ENCODE measurements around the gene PAFAH2. TPM values are rescaled to one million over a fixed set of nuclear protein-coding genes. Genes with fewer than 3 reads are reported as not detected.
"Not testable (repeated sequence)": the region's sequence is repeated elsewhere in the genome, so short reads cannot be mapped to it uniquely, and the experiment has no call there.

The PAFAH2 gene
- total RNA-seq, 4 donors from 2014 or later = 15.7 to 57.8 (median 48.4) TPM

DNA sequence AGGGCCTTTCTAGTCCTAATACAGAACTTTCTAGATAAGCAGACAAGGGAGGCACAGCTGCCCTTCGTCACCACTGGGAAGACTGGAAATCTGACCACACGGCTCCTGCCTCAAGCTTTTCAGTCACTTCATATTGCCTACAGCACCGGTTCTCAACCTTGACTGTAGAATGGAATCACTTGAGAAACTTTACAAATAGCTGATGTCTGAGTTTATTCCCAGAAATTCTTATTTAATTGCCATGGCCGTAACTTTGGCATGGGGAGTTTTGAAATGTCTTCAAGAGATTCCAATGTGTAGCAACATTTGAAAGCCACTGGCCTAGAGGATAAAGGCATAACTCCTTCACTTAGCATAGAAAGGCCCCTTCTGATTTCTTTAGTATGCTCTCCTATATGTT is 49.2 kb downstream of the PAFAH2 start:
- Histone ChIP-seq H3K4me1 (no peaks in the 10 kb centered on the region), H3K27me3 (no peaks in the 10 kb centered on the region), H3K9me3 (peaks cover 0 to 3% (median 0%) of the 10 kb centered on the region in 4 donors), H3K36me3 (no peaks in the 10 kb centered on the region), H3K27ac (no peak overlapping the region), H3K4me3 (no peak overlapping the region)
- DNase-seq = no peak
- no peak for TF ChIP-seq CTCF (IDR thresholded peaks at IDR 0.05)
- no peak for TF ChIP-seq POLR2A (IDR thresholded peaks at IDR 0.05)

- no peaks in the 10 kb centered on the region for H3K36me3 ChIP-seq
- H3K27ac ChIP-seq = no peak overlapping the region
- no peak for TF ChIP-seq POLR2A (IDR thresholded peaks at IDR 0.05)
- TF ChIP-seq CTCF (IDR thresholded peaks at IDR 0.05) = no peak
- H3K4me3 ChIP-seq = no peak overlapping the region
- no peaks in the 10 kb centered on the region for H3K4me1 ChIP-seq
- DNase-seq = no peak
- no peaks in the 10 kb centered on the region for H3K27me3 ChIP-seq
- H3K9me3 ChIP-seq = peaks cover 0 to 3% (median 0%) of the 10 kb centered on the region in 4 donors
Observed at GRCh38 chr1:25947027-25947426, 50.8 kb downstream of the PAFAH2 start.

DNA sequence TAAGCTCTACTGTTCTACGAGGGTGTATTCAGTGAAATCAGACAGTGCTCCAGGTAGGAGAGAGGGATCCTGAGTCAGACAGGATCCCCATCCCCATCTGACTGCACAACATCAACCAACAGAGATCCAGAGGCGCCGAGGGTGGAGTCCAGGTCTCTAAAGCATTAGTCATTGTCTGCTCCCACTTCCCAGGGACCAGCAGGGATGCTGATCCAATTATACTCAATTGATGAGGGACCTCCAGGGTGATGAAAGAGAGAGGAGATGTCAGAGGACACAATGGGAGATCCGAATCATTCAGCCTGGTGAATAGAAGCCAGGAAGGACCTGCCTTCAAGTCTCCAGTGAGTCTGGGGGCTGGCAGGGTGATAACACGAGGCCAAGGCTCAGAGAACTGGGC is 52.1 kb downstream of the PAFAH2 start:
- no peak for DNase-seq
- no peaks in the 10 kb centered on the region for H3K4me1 ChIP-seq
- no peak overlapping the region for H3K27ac ChIP-seq
- H3K36me3 ChIP-seq = no peaks in the 10 kb centered on the region
- peaks cover 0 to 3% (median 0%) of the 10 kb centered on the region in 4 donors for H3K9me3 ChIP-seq
- H3K4me3 ChIP-seq = no peak overlapping the region
- TF ChIP-seq POLR2A (IDR thresholded peaks at IDR 0.05) (no peak), CTCF (IDR thresholded peaks at IDR 0.05) (no peak)
- no peaks in the 10 kb centered on the region for H3K27me3 ChIP-seq

DNA sequence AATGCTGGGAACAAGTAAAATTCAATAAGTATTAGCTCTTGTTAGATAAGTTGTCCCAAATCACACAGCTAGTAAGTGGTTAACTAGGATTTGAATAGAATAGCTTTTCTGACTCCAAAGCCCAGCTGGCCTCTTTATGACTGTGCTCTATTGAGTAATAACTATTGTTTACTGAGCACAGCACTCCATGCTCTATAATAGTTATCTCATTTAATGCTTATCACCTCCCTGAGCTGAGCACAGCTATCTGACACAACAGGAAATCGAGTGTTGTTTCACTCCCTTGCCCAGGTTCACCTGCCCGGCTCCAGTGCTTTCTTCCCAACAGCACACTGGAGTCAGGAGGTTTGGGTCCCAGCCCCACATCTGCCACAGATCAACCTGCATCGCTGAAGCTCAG is 52.9 kb downstream of the PAFAH2 start:
- no peaks in the 10 kb centered on the region for H3K4me1 ChIP-seq

GRCh38 chr1:25943511-25943910 is 54.4 kb downstream of the PAFAH2 start:
- not testable (repeated sequence) for DNase-seq, H3K4me3 ChIP-seq, H3K9me3 ChIP-seq, H3K27ac ChIP-seq, H3K27me3 ChIP-seq, H3K4me1 ChIP-seq, H3K36me3 ChIP-seq

More for the DNA sequence above, 52.9 kb downstream of the PAFAH2 start:
- Histone ChIP-seq H3K9me3 (peaks cover 0 to 3% (median 0%) of the 10 kb centered on the region in 4 donors), H3K4me3 (no peak overlapping the region), H3K27me3 (no peaks in the 10 kb centered on the region), H3K36me3 (no peaks in the 10 kb centered on the region), H3K27ac (no peak overlapping the region)
- no peak for DNase-seq
- no peak for TF ChIP-seq POLR2A (IDR thresholded peaks at IDR 0.05)
- TF ChIP-seq CTCF (IDR thresholded peaks at IDR 0.05) = no peak

DNA sequence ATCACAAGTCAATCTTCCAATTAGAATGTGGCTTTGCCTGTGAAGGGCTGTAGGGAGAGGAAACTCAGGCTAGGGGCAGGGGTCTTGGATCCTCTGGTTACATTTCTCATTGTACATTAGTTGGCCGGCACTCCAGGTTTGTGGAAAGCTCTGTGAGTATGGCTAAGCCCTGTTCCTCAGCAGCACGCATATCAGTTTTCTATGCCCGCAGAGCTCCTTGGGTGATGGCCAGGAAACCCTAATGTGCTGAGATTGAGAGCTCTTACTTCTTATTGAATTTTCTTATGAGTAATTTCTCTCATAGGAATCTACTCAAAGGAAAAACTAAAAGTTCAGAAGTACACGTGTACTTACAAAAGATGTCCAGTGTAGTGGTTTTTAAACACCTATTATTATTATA is 60.9 kb downstream of the PAFAH2 start:
- H3K4me1 ChIP-seq = no peaks in the 10 kb centered on the region
- no peaks in the 10 kb centered on the region for H3K27me3 ChIP-seq
- no peak overlapping the region for H3K4me3 ChIP-seq
- no peak for DNase-seq
- H3K27ac ChIP-seq = no peak overlapping the region
- no peak for TF ChIP-seq POLR2A (IDR thresholded peaks at IDR 0.05)
- TF ChIP-seq CTCF (IDR thresholded peaks at IDR 0.05) = no peak
- no peaks in the 10 kb centered on the region for H3K36me3 ChIP-seq
- no peaks in the 10 kb centered on the region for H3K9me3 ChIP-seq

Data from Peyer's patch (tissue), 4 donors.